Fibroblast of skin of abdomen (primary cell): ENCODE results near the gene TMOD4.

Experiments
- DNase-seq: peaks from one replicate; pipeline ENCODE4 v3.0.0-alpha.2; 2013

TMOD4 gene

DNA sequence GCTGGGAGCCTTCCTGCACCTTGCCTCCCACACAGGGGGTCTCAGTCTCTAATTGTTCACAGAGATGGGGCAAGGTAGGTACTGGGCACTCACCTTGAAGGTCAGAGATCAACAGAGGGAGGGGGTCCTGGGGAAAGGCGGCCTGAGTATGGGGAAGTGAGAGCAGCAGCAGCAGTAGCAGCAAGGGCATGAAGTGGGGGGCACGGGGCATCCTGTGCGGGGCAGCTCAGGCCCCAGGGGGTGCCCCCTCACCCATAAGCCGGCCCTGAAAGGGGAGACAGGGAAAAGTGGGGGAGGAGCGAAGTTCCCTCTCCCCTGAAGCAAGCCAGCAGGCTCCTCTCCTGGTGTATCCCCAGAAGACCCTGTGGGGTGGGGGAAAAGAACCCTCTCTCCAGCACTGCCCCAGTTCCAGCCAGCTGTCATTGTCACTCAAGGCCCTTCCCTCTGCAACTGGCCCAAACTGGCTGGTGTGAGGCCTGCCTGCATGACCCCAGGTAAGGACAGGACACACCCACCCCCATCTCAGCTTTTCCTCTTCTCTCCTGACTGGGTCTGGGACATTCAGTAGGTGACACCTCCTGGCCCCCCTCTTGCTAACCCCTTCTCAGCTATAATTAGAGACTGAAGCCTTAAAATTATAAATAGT is 33.2 kb downstream of the TMOD4 start:
- no peak for DNase-seq

GRCh38 chr1:151137789-151138188 is 38.0 kb downstream of the TMOD4 start:
- DNase-seq, result no peak

GRCh38 chr1:151135433-151136385 is 40.1 kb downstream of the TMOD4 start:
- no peak for DNase-seq

- no peak for DNase-seq
These were observed 40.8 kb downstream of the TMOD4 start for GRCh38 chr1:151134991-151135390.

GRCh38 chr1:151134396-151134795 is 41.4 kb downstream of the TMOD4 start:
- no peak for DNase-seq

DNA sequence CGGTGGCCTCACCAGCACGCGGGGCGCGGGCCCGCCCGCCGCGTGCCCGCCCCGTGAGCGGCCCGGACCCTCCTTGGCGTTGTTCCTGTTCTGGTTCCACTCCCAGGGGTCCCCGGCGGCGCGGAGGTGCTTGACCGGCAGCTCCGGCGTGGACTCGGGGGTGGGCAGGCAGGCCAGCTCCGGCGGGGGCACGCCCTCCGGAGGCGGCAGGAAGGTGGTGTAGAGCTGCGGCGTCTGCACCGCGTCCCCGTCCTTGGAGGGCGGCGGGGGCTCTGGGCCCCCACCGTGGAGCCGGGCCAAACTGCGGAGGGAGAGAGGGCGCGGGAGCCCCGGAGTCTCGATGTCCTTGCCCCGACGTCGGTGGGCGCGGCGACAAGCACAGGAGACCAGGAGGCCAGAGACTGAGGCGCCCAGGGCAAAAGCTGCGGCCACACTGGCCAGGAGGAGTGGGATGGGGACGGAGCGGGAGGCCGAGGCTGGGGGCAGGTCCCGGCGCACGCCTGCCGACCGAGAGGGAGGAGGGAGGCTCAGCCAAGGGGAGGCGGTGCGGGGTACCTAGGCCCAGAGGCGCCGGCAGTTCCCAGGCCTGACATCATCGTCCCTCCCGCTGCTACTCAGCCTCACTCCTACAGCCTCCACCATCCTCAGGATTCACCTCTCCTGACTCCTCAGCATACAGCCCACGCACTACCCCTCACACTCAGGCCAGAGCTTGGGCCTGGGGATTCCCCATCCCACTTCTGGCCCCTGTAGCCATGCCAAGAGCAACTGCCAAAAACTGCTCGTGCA is 42.6 kb downstream of the TMOD4 start:
- no peak for DNase-seq

DNA sequence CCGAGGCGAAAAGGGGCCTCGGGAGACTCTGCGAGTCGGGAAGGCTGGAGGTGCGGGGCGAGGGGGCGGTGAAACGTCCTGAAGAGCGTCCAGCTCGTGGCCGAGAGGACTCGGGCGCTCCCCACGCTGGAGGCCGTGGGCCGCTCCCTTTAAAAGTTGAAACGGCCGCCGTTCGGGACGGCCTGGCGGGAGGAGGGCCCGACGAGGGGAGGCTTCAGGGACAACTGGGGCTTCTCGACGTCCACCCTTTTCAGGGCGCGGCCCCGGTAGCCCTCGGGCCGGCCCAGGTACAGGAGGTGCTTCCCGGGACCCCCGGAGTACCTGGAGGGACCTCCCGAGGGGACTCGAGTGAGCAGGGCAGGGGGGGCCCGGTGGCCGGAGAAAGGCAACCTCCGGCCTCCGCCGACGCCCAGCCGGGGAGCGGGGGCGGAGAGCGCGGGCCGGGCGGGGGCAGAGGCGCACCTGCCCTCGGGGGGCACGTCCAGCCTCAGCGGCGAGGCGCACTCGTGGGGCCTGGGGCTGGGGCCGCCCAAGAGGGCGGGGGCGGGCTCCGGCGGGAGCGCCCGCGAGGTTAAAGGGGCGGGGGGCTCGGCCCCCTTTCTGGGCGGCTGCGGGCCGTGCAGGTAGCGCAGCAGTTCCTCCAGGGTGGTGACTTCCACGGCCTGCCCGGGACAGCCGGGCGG is 43.3 kb downstream of the TMOD4 start:
- no peak for DNase-seq

GRCh38 chr1:151131701-151132334 is 44.0 kb downstream of the TMOD4 start:
- DNase-seq, result no peak

- peak; percentile 91 for DNase-seq
These were observed 44.7 kb downstream of the TMOD4 start for GRCh38 chr1:151130987-151131586.

DNA sequence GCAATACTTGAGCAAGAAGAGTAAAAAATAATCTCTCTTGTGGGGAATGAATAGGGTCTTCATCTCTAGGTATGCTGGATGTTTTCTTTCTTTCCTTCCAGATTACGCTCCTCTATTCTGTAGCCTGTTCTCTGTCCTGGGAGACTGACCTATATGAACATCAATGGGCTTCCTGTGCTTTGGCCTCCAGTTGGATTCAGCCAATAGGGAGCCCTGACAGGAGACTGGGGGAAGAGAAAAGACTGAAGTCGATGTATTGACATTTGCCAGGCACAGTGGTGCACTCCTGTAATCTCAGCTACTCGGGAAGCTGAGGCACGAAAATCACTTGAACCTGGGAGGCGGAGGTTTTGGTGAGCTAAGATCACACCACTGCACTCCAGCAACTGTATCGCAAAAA is 47.0 kb downstream of the TMOD4 start:
- DNase-seq, result no peak

DNA sequence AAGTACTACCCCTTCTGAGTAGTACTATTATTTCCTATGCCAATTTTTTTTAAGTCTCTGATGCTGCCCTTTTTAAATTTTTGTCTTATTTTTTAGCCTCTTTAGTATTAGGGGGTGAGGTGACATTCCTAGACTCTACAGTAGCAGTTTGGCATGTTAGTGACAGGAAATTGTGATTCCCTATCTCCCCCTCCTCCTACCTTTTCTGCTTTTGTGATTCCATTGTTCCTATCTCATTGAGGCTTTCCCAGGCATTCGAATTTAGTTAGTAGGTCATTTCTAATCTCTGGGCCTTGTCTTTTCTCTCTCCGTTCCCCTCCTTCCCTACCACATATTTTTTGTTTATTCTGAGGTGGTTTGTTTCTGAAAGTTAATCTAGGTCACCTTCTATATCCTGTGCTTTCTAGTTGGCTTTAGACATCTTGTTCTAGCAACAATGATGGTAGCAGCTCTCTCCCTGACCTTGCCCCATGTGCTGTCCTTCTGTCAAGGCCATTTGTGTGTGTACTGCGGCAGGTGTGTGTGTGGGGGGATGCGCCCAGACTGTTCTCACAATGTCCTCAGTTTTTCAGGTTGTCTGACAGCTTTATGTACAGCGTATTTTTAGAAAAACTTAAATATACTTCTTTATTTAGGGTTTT is 50.9 kb downstream of the TMOD4 start:
- DNase-seq, result no peak
